Measurements from ENCODE around the gene B3GNT8.
A peak's percentile ranks its signal among the peaks of the same experiment; 100 is the strongest.
"Not testable (repeated sequence)": the region's sequence is repeated elsewhere in the genome, so short reads cannot be mapped to it uniquely, and the experiment has no call there.

The B3GNT8 gene

DNA sequence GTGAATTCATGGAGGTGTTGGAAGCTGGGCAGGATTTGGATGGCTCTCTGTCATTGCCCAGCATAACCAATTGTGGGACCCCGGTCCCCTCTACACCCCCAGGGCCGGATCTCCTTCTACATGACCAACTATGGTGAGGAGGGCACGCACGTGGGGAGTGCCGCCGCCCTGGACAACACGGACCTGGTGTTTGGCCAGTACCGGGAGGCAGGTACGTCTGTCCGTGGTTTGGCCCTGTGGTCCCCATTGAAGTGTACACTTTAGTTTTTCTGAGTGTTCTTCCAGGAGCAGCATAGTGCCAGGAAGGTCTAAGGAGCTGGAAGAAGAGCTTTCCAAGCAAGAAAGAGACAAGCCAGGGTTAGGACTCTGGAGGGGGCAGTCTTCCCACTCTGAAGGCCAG lies 13.2 kb downstream of the B3GNT8 start:
- Histone ChIP-seq H3K9ac (ENCODE audit: low read depth, low read length) (no peak overlapping the region), H3K9me3 (ENCODE audit: control insufficient read depth, insufficient read depth, low read length) (no peaks in the 10 kb centered on the region), H3K4me1 (ENCODE audit: control insufficient read depth, insufficient read depth, low read length) (no peaks in the 10 kb centered on the region), H3K4me3 (ENCODE audit: low read depth, low read length) (no peak overlapping the region), H3K36me3 (ENCODE audit: control insufficient read depth, insufficient read depth, low read length) (peaks cover 15% of the 10 kb centered on the region), H3K27ac (ENCODE audit: low read depth, low read length) (no peak overlapping the region), H3K27me3 (ENCODE audit: control insufficient read depth, insufficient read depth, low read length) (no peaks in the 10 kb centered on the region)

DNA sequence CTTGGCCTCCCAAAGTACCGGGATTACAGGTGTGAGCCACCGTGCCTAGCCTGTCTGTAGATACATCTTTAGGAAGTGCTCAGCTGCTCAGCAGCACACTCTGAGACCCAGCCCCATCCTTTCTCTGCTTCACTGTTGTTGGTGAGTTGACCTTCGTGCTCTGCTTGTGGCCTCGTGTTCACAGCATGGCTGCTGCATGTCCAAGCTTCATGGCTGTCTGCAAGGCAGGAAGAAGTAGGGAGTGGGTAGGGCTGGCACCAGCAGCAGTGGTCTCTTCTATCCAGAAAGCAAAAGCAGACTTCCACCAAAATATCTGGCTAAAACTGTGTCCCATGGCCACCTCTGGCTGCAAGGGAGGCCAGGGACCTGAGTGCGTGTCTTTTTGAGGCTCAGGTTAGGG lies 14.2 kb downstream of the B3GNT8 start:
- no peak overlapping the region for H3K4me3 ChIP-seq (ENCODE audit: low read depth, low read length)
- H3K4me1 ChIP-seq (ENCODE audit: control insufficient read depth, insufficient read depth, low read length) = no peaks in the 10 kb centered on the region
- H3K9me3 ChIP-seq (ENCODE audit: control insufficient read depth, insufficient read depth, low read length) = no peaks in the 10 kb centered on the region
- no peaks in the 10 kb centered on the region for H3K27me3 ChIP-seq (ENCODE audit: control insufficient read depth, insufficient read depth, low read length)
- no peak overlapping the region for H3K27ac ChIP-seq (ENCODE audit: low read depth, low read length)
- H3K9ac ChIP-seq (ENCODE audit: low read depth, low read length) = no peak overlapping the region
- H3K36me3 ChIP-seq (ENCODE audit: control insufficient read depth, insufficient read depth, low read length) = peaks cover 11% of the 10 kb centered on the region

DNA sequence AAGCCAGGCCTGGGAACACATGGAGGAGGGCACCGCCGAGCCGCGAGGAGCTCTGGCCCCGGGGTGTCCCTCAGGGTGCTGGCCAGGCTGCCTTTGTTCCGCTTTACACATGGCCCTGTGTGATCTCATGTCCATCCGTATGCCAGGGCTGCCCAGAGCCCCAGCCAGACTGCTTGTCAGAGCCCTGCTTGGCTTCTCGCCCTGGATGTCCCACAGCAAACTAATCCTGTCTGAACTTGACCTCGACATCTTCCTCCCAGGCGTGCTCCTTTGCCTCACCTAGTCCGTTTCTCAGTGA lies 15.3 kb downstream of the B3GNT8 start:
- H3K27ac ChIP-seq (ENCODE audit: low read depth, low read length) = no peak overlapping the region
- H3K36me3 ChIP-seq (ENCODE audit: control insufficient read depth, insufficient read depth, low read length) = peaks cover 10% of the 10 kb centered on the region
- H3K9ac ChIP-seq (ENCODE audit: low read depth, low read length) = no peak overlapping the region
- 0 out of 2 replicates have a peak, but pooled peaks cover 5% of the 10 kb centered on the region for H3K4me1 ChIP-seq (ENCODE audit: control insufficient read depth, insufficient read depth, low read length)
- no peaks in the 10 kb centered on the region for H3K27me3 ChIP-seq (ENCODE audit: control insufficient read depth, insufficient read depth, low read length)
- no peaks in the 10 kb centered on the region for H3K9me3 ChIP-seq (ENCODE audit: control insufficient read depth, insufficient read depth, low read length)
- H3K4me3 ChIP-seq (ENCODE audit: low read depth, low read length) = no peak overlapping the region

- 0 out of 2 replicates have a peak, but pooled peaks cover 5% of the 10 kb centered on the region for H3K4me1 ChIP-seq (ENCODE audit: control insufficient read depth, insufficient read depth, low read length)
- peaks cover 7% of the 10 kb centered on the region for H3K36me3 ChIP-seq (ENCODE audit: control insufficient read depth, insufficient read depth, low read length)
- H3K27me3 ChIP-seq (ENCODE audit: control insufficient read depth, insufficient read depth, low read length) = no peaks in the 10 kb centered on the region
- no peak overlapping the region for H3K4me3 ChIP-seq (ENCODE audit: low read depth, low read length)
- H3K9ac ChIP-seq (ENCODE audit: low read depth, low read length) = no peak overlapping the region
- H3K27ac ChIP-seq (ENCODE audit: low read depth, low read length) = no peak overlapping the region
- no peaks in the 10 kb centered on the region for H3K9me3 ChIP-seq (ENCODE audit: control insufficient read depth, insufficient read depth, low read length)
Observed at GRCh38 chr19:41411100-41411967, 15.8 kb downstream of the B3GNT8 start.

DNA sequence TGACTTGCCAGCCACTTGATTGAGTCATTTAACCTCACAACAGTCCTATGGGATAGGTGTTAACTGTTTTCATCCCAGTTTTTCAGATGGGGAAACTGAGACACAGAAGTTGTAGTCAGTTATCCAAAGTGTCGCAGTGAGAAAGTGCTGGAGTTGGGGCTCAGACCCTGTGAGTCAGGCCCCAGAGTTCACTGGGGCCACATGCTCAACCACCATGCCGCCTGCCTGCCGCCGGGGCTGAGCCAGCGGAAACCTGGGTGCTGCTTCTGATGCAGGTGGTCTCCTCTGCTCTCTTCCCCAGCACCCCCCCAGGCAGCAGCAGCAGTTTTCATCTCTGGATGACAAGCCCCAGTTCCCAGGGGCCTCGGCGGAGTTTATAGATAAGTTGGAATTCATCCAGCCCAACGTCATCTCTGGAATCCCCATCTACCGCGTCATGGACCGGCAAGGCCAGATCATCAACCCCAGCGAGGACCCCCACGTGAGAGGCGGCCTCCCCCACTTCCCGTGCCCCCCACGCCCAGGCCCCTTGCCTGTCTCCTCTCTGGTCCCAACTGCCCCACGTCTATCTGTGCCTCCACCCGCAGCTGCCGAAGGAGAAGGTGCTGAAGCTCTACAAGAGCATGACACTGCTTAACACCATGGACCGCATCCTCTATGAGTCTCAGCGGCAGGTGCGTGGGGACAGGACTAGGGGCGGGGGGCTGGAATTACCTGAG lies 16.7 kb downstream of the B3GNT8 start:
- H3K9ac ChIP-seq (ENCODE audit: low read depth, low read length) = no peak overlapping the region
- 0 out of 2 replicates have a peak, but pooled peaks cover 5% of the 10 kb centered on the region for H3K4me1 ChIP-seq (ENCODE audit: control insufficient read depth, insufficient read depth, low read length)
- no peaks in the 10 kb centered on the region for H3K9me3 ChIP-seq (ENCODE audit: control insufficient read depth, insufficient read depth, low read length)
- no peak overlapping the region for H3K4me3 ChIP-seq (ENCODE audit: low read depth, low read length)
- no peak overlapping the region for H3K27ac ChIP-seq (ENCODE audit: low read depth, low read length)
- H3K36me3 ChIP-seq (ENCODE audit: control insufficient read depth, insufficient read depth, low read length) = peaks cover 2% of the 10 kb centered on the region; the same call in 1 of the 2 replicates
- H3K27me3 ChIP-seq (ENCODE audit: control insufficient read depth, insufficient read depth, low read length) = no peaks in the 10 kb centered on the region

GRCh38 chr19:41409288-41409687 lies 17.9 kb downstream of the B3GNT8 start:
- Histone ChIP-seq H3K4me1 (ENCODE audit: control insufficient read depth, insufficient read depth, low read length) (0 out of 2 replicates have a peak, but pooled peaks cover 5% of the 10 kb centered on the region), H3K27me3 (ENCODE audit: control insufficient read depth, insufficient read depth, low read length) (no peaks in the 10 kb centered on the region), H3K36me3 (ENCODE audit: control insufficient read depth, insufficient read depth, low read length) (no peaks in the 10 kb centered on the region), H3K9me3 (ENCODE audit: control insufficient read depth, insufficient read depth, low read length) (no peaks in the 10 kb centered on the region), H3K4me3 (ENCODE audit: low read depth, low read length) (no peak overlapping the region), H3K27ac (ENCODE audit: low read depth, low read length) (no peak overlapping the region), H3K9ac (ENCODE audit: low read depth, low read length) (no peak overlapping the region)

- H3K4me1 ChIP-seq (ENCODE audit: control insufficient read depth, insufficient read depth, low read length); H3K36me3 ChIP-seq (ENCODE audit: control insufficient read depth, insufficient read depth, low read length); H3K9ac ChIP-seq (ENCODE audit: low read depth, low read length); H3K4me3 ChIP-seq (ENCODE audit: low read depth, low read length); H3K27me3 ChIP-seq (ENCODE audit: control insufficient read depth, insufficient read depth, low read length); H3K9me3 ChIP-seq (ENCODE audit: control insufficient read depth, insufficient read depth, low read length); H3K27ac ChIP-seq (ENCODE audit: low read depth, low read length): not testable (repeated sequence)
Observed at GRCh38 chr19:41408846-41409245, 18.3 kb downstream of the B3GNT8 start.

DNA sequence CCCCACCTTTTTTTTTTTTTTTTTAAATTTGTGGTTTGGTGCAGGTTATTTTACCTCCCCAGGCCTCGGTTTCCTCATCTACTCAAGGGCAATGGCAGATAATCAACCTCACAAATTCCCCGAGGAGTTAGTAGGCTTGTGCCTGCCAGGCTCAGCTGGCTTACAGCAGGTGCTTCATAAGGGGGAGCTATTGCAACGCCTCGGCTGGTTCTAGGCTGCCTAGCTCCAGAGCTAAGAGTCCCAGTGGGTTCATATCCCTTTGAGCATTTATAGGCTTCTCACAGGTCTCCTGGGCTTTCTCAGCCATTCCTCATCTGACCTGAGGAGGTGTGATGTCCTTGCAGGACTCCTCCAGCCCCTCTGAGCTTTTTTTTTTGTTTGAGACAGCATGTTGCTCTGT lies 18.9 kb downstream of the B3GNT8 start:
- H3K4me3 ChIP-seq (ENCODE audit: low read depth, low read length) = no peak overlapping the region
- no peak overlapping the region for H3K9ac ChIP-seq (ENCODE audit: low read depth, low read length)
- H3K27me3 ChIP-seq (ENCODE audit: control insufficient read depth, insufficient read depth, low read length) = no peaks in the 10 kb centered on the region
- H3K9me3 ChIP-seq (ENCODE audit: control insufficient read depth, insufficient read depth, low read length) = no peaks in the 10 kb centered on the region
- H3K4me1 ChIP-seq (ENCODE audit: control insufficient read depth, insufficient read depth, low read length) = 0 out of 2 replicates have a peak, but pooled peaks cover 5% of the 10 kb centered on the region
- no peaks in the 10 kb centered on the region for H3K36me3 ChIP-seq (ENCODE audit: control insufficient read depth, insufficient read depth, low read length)
- no peak overlapping the region for H3K27ac ChIP-seq (ENCODE audit: low read depth, low read length)

GRCh38 chr19:41407271-41407670 lies 19.9 kb downstream of the B3GNT8 start:
- Histone ChIP-seq H3K9ac (ENCODE audit: low read depth, low read length) (no peak overlapping the region), H3K27ac (ENCODE audit: low read depth, low read length) (peak overlapping the region; percentile 78), H3K36me3 (ENCODE audit: control insufficient read depth, insufficient read depth, low read length) (no peaks in the 10 kb centered on the region), H3K4me1 (ENCODE audit: control insufficient read depth, insufficient read depth, low read length) (0 out of 2 replicates have a peak, but pooled peaks cover 5% of the 10 kb centered on the region), H3K27me3 (ENCODE audit: control insufficient read depth, insufficient read depth, low read length) (no peaks in the 10 kb centered on the region), H3K4me3 (ENCODE audit: low read depth, low read length) (no peak overlapping the region), H3K9me3 (ENCODE audit: control insufficient read depth, insufficient read depth, low read length) (no peaks in the 10 kb centered on the region)

- Histone ChIP-seq H3K9ac (ENCODE audit: low read depth, low read length) (no peak overlapping the region), H3K27me3 (ENCODE audit: control insufficient read depth, insufficient read depth, low read length) (no peaks in the 10 kb centered on the region), H3K9me3 (ENCODE audit: control insufficient read depth, insufficient read depth, low read length) (no peaks in the 10 kb centered on the region), H3K4me3 (ENCODE audit: low read depth, low read length) (no peak overlapping the region), H3K36me3 (ENCODE audit: control insufficient read depth, insufficient read depth, low read length) (no peaks in the 10 kb centered on the region), H3K27ac (ENCODE audit: low read depth, low read length) (no peak overlapping the region), H3K4me1 (ENCODE audit: control insufficient read depth, insufficient read depth, low read length) (0 out of 2 replicates have a peak, but pooled peaks cover 5% of the 10 kb centered on the region)
Observed at GRCh38 chr19:41405776-41406175, 21.4 kb downstream of the B3GNT8 start.
